Midbrain (tissue), 1 donor: ENCODE results near the gene PRICKLE2.
A peak's percentile ranks its signal among the peaks of the same experiment; 100 is the strongest.

Experiments used
- DNase-seq: peaks from one replicate; lab custom pipeline; 2025; lab: John Stamatoyannopoulos, UW

Gene PRICKLE2

DNA sequence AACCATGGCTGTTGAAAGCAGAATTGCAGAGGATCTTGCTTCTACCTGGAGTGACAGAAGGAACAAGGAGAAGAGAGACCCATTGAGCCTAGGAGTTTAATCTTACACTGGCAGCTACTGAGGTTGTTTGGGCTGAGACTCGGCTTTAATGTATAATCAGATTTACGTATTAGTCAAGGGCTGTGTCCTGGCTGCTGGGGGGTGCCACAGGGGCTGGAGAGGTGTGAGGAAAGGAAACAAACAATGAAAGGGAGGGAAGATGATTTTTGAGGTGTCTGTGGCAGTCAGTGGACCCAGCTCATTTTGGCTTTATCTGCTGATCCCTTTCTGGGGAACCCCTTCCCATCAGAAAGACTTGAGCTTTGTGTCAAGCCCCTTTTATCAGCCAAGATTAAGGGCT, 95.7 kb downstream of the PRICKLE2 start:
- DNase-seq, result no peak

DNA sequence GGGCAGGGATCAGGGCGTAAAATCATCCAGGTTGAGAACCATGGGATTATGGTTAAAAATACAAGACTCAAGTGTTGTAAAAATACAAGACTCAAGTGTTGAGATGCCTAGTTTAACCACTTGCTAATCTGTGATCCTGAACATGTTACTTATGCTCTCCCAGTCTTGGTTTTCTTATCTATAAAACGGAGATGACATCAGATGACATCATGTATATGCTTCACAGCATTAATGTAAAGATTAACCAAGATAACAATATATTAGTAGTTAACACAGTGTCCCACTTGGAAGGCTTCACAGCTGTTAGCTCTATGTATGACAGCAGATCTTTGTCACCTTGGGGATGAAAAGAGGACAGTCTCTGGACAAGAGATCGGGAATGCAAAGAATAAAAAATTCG, 96.2 kb downstream of the PRICKLE2 start:
- DNase-seq, result no peak

DNA sequence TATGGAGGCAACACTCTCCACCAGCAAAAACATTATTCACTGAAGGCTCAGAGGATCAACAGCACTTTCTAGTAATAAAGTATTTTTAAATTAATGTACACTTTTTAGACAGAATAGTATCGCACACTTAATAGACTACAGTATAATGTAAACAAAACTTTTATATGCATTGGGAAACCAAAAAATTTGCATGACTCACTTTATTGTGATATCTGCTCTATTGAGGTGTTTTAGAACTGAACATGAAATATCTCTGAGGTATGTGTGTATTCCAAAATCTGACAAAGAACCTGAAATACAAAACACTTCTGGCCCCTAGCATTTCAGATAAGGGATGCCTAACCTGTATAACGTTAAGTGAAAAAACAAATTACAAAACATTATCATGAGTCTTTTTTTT, 99.7 kb downstream of the PRICKLE2 start:
- no peak for DNase-seq

DNA sequence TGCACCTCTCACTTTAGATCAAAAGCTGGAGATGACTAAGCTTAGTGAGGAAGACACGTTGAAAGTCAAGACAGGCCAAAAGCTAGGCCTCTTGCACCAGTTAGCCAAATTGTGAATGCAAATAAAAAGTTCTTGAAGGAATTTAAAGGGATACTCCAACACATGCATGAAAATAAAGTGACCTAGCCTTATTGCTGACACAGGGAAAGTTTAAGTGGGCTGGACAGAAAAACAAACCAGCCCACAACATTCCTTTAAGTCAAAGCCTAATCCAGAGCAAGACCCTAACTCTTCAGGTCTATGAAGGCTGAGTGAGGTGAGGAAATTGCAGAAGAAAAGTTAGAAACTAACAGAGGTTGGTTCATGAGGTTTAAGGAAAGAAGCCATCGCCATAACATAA, 101.3 kb downstream of the PRICKLE2 start:
- DNase-seq, result no peak

DNA sequence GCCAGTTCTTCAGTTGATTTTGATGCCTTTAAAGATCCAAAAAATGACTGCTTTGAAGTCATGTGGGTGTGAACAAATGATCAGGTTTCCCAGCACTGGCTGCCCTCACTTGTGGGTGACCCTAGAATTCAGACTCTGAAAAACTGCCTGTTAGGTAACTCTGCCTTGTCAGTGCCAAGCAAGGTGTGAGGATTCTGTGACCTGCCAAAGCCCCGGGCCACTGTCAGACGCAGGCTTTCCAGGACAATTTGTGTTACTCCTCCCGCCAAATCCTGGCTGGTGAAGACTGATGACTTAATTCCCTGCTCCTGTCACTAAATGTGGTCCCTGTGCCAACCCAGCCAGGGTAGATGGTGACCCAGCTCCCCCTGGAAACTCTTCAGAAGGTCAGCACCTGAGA, 102.8 kb downstream of the PRICKLE2 start:
- DNase-seq, result no peak

DNA sequence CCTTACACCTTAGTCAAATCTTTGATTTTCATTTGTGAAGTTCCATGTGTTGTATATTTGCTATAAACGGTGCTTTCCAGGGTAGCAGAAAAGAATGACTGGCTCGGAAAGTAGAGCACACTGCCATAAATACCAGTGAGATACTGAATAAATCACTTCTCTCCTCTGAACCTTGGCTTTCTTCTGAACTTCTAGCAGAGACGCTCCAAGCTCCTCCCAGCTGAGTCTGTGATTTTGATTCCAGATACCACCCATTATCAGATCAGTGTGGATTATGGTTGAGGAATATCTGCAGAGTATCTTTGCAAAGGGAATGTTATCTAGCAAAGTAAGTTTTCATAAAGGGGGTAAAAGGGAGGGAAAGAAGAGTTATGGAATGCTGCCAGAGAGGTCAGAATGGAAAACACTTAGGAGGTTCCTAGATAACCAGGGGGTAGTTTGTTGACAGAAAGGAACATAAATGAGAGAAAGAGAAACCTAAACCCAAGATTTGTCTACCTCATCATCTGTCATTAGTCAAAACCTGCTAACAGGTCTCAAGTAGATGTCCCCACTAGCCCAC, 103.4 kb downstream of the PRICKLE2 start:
- DNase-seq, result no peak

DNA sequence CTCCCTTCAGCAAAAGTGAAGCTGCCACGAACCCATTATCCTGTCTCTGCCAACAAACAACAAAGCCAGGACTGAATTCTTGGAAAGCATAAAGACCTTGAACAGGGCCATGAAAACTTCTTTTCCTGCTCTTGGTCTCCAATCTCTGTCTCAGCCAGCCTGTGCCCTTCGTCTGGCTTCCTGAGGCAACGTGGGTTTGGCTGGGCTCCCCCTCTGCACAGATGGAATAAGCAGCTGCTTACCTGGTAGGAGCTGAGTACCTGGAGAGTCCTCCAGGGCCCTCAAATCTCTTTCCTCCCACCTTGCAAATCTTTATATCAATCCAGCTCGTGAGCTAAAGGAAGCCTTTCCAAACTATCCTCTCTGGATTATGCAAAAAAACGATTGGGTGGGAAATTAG, 104.4 kb downstream of the PRICKLE2 start:
- DNase-seq, result no peak

DNA sequence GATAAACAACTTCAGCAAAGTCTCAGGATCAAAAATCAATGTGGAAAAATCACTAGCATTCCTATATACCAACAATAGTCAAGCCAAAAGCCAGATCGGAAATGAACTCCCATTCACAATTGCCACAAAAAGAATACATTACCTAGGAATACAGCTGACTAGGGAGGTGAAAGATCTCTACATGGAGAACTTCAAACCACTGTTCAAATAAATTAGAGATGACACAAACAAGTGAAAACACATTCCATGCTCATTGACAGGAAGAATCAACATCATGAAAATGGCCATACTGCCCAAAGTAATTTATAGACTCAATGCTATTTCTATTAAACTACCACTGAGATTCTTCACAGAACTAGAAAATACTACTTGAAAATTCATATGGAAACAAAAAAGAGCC, 107.8 kb downstream of the PRICKLE2 start:
- DNase-seq, result no peak

DNA sequence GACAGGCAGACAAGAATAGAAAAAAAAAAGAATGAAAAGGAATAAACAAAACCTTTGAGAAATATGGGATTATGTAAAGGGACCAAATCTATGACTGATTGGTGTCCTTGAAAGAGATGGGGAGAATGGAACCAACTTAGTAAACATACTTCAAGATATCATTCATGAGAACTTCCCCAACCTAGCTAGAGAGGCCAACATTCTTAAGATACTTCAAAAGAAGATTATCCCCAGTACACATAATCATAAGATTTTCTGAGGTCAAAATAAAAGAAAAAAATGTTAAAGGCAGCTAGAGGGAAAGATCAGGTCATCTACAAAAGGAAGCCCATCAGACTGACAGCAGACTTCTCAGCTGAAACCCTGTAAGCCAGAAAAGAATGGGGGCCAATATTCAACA, 110.6 kb downstream of the PRICKLE2 start:
- DNase-seq, result no peak

DNA sequence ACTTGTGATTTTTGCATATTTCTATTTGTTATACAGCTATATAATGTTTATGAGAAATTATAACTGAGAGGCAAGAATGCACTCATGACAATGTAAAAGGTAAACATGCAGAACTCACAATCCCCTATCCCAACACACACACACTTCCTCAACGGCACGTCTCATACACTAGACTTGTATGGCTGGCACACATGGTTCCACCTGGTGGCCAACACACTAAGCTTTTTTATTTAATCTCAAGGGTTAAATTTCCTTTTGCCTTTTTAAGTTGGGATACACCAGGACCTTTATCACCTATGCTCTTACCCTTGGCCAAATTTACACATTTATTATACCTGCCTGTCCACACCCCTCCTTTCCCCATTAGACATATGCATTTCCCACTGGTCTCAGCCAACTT, 113.4 kb downstream of the PRICKLE2 start:
- DNase-seq, result no peak

DNA sequence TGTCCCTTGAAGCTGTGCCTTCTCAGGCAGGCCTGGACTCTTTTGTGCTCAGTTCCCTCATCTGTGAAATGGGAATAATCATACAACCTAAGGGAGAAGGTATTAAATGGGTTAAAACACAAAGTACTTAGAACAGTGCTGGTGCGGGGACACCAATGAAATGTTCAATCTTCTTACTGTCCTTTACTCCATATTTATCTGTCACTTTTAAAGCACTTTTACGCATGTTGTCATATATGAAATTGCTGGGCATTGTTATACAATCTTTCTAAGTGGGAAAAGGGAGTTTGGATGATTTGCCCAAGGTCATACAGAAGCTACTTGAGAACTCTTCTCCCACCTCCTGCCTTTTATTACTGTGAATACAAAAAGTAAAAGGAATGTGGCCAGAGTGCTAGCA, 114.2 kb downstream of the PRICKLE2 start:
- DNase-seq, result no peak

DNA sequence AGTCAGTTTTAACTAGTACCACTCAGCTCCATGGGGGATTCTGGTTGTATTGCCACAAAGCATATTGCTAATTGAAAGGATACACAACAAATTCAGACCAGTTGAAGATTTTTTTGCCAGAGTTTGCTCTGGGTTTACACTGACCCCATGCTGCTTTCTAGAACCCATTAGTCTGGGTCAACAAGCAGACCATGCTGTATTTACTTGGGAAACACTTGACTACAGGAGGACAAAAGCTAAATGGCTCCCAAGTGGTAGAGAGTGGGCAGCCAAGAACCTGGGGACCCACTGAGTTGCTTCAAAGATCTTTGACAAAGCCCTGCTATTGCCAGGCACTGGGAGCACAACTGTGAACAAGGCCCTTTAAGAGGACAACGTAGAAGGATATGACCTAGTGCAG, 115.2 kb downstream of the PRICKLE2 start:
- no peak for DNase-seq

DNA sequence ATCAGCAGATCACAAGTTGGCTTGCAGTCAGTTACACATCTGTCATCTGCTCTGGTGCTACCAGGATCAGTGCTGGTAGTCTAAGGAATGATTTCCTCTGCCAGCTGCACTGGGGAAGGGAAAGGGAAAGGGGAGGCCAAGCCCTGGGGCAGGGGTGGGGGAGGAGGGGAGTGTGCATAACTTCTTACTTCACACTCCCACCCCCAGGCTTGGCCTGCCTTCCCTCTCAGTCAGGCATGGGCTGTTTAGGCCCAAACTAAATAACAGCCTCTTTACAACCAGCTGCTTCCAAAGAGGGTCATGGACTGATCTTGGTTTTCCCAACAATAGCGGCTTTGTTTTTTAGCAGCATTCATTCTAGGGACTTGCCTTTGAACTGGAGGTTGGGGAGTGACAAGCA, 115.8 kb downstream of the PRICKLE2 start:
- DNase-seq, result peak; percentile 74

DNA sequence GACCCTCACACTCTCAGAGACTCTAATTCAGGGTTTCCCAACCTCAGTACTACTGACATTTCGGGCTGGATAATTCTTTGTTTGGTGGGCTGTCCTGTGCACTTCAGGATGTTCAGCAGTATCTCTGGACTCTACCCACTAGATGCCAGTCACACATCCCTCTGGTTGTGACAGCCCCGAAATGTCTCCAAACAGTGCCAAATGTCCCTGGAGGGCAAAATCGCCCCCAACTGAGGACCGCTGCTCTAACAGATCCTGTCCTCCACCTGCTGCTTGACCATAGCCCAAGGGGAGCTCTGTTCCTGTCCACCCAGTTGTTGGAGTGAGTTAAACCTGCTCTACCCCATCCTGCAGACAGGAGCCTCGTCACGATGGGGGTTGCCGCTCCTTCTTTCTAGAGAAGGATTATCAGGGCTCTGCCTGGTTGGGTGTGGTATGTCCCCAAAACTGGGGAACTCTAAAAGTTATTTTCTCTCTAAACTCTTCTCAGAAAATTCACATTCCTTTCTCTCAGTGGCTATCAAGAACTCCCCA, 116.4 kb downstream of the PRICKLE2 start:
- DNase-seq, result no peak

DNA sequence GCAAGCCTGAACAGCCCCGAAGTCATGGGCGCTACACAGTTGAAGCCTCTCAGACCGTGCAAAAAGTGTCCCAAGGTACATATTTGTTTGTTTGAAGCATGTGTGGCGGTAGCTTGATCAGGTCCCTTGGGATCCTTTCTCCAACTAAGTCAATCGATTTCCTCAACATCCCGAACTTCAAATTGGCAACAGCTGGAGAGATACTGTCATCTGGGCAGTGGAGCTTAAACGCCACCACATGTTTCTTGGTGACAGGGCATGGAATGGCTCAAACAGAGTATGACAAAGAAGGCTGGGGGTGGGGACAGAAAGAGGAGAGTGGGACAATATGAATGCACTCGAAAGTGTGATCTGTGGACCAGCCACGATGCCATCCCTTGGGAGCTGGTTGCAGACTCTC, 117.0 kb downstream of the PRICKLE2 start:
- DNase-seq, result no peak

DNA sequence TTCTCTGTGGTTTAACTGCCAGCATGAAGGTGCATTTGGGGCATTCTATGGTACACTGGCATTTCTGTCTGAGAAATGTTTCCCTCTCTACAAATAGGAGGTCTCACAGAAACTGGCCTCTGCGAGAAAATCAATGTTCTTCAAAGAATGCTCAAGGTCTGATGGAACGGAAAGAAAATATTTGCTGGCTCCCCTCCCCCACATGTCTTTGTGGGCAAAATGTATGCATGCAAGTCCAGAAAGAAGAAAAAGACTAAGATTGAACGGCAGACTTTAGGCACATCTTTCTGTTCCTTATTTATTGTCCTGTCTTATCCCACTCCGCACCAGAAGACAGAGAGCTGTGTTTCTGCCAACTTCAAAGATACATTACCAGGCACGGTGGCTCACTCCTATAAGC, 118.1 kb downstream of the PRICKLE2 start:
- DNase-seq, result no peak

DNA sequence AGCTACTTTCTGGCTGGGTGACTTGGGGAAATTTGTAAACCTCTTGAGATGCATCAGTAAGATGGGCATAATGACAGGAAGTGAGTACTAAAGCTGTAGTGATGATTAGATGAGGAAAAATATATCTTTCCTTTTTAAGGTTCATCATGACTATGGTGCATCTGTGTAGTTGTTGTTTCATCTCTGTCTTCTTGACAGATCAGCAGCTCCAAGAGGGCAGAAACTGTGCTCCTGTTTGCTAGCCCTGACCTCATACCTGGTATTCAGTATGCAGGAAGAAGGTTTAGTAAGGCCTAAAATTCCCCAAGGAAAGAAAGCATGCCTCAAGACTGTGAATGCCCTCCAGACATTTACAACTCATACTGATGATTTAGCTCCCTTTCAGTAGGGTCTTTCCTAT, 119.5 kb downstream of the PRICKLE2 start:
- no peak for DNase-seq

DNA sequence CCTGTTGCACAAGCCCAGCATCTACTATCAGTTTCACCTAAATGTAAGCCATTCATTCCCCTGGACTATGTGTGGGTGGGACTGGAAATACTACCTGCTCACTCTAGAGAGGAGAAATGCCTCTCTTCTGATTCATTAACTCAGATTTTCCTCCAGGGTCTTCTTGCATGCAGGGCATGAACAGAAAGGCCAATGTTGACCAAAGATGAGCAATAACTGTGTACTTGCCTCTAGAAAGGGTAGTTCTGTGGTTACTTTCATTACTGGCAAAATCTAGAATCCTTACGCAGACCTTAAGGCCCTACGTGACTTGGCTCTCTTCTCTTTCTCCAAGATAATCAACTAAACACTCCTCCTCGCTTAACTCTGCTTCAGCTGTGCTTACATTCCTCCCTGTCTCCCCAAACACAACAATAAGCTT, 120.6 kb downstream of the PRICKLE2 start:
- no peak for DNase-seq

DNA sequence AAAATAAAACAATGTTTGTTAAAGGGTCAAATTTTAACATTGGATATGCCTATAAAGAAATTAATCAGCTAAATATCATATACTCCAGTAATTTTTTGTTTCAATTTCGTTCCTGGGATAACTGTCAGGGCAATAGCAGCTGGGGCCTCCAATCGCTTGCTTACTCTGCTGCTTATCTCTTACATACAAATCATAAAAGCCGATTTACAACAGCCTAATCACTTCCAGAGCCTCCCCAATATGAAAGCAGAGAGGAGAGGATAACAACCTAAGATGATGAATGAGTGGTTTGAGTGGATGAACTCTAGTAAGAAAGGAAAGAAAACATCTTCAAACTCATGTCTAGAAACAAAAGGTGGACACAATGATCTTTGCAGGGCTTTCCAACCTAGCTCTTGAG, 121.3 kb downstream of the PRICKLE2 start:
- DNase-seq, result no peak

DNA sequence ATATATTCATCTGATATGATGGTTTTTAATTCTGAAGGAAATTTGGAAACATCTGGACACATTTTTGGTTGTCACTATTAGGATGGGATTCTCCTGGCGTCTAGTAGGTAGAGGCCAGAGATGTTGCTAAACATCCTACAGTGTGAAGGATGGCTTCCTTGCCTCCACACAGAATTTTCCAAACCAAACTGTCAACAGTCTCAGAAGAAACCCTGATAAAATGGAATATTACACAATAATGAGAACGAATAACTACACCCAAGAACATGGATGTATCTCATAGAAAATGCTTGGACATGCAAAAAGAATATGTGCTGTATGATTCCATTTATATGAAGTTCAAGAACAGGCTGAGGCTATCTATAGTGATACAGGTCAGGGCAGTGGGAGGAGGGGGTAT, 122.1 kb downstream of the PRICKLE2 start:
- no peak for DNase-seq

DNA sequence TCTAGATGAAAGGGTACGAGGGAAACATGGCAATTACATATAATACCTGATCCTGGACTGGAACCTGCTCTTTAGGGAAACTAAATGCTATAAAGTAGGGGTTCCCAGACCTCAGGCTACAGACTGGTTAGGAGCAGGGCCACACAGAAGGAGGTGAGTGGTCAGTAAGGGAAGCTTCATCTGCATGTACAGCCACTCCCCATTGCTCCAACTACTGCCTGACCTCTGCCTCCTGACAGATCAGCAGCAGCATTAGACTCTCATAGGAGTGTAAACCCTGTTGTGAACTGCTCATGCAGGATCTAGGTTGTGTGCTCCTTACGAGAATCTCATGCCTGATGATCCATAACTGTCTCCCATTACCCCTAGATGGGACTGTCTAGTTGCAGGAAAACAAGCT, 123.1 kb downstream of the PRICKLE2 start:
- no peak for DNase-seq

DNA sequence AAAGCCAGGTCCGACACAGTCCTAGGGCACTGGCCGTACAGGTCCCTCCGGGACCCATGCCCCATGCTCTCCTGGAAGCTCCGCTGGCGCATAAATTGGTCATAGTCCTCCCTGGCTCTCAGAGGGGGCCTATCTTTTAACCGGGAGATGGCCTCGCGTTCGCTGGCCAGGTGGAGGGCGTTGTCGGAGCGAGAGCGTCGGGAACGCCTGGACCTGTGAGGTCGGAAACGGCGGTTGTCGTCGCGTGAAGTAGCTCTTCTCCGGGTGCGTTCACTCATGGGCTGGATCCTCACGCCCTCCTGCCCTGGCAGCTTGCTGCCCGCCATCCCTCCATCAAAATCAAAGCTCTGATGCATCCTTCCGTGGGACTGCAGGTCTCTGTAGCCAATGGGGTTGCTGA, 126.0 kb downstream of the PRICKLE2 start:
- no peak for DNase-seq

DNA sequence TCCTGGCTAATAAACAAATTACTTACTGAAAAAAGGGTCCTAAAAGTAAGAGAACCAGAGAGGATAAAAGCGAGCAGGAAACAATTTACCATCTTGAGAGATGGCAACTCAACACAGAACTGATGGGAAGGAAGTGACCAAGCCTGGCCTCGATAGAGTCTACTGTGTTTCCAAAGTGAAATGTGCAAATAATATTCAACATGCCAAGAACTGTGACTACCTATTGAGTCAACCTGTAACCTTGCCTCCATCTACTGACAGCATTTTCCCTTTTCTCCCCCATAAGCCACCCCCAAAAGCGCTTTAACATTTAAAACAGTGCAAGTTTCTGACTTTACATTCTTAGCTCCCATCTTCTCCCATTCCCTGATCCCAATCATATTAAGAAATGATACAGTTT, 126.6 kb downstream of the PRICKLE2 start:
- DNase-seq, result no peak

DNA sequence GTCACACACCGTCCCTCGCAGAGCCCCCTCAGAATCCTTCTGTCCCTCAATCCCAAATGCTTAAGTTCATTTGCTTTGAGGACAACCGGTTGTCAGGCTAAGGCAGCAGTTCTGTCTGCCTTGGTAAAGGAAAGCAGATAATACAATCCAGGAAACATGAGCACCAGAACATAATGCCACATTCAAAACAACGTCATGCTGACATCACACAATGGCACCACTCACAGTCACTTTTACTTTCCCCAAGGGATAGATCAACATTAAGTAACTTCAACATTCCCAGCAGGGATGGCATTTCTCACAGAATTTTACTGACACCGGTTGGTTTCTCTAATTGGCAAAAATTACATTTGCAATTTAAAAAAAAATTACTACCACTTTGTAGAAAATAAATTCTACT, 127.3 kb downstream of the PRICKLE2 start:
- DNase-seq, result no peak

DNA sequence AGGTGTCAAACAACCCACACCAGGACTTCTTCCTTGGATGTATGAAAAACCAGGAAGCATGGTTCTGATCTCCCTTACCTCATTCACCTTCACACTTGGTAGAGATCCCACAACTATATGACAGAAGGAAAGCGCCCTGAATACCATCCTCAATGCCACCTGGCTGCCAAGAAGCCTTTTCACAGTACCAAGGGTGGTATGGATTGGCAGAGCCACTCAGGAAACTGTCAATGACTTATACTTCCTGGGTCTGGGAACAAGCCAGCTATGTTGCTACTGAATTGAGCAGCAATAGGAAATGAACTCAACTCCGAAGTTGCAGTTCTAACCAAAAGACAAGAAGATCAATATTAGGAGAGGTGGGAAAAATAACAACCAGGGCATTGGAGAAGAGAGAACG, 129.5 kb downstream of the PRICKLE2 start:
- no peak for DNase-seq
